GM19239 (cell line): ENCODE data around the gene HSPE1.
"Not testable (repeated sequence)": the region's sequence is repeated elsewhere in the genome, so short reads cannot be mapped to it uniquely, and the experiment has no call there.

Experiments used
- DNase-seq: peaks from one replicate; pipeline ENCODE4 v3.0.0; 2011; ENCODE audit warnings: low spot score; ENCODE audit not compliant: insufficient read length
- FAIRE-seq: peaks from 2 replicates; lab custom pipeline; 2011; peaks lifted over from hg19 to GRCh38; lab: Jason Lieb, UNC

The HSPE1 gene

DNA sequence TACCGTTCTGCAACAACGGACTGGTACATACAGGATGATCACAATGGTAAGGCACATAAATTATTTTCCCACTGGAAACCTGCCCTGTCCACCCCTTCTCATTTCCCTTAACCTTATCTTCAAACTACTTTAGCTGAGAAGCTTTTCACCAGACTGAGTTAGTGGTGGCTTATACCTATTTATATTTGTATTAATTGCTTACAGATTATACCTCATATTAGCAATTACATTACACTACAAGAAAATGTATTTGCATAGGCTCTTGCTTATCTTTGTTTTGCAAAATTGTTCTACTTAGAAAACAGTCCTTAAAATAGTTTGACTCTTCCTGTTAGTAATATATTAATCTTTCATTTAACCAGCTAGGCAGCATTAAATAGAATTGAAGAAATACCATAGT, 51.1 kb downstream of the HSPE1 start:
- not testable (repeated sequence) for FAIRE-seq, DNase-seq
